GM12801 (cell line): ENCODE results near the gene FNDC10.

ENCODE experiments used
- TF ChIP-seq, protein P1 (sequence below): IDR thresholded peaks from one replicate; pipeline ENCODE4 v1.5.1; 2011; ENCODE audit warnings: control low read depth; ENCODE audit not compliant: insufficient read length; ENCODE audit errors: extremely low read depth

FNDC10 gene

DNA sequence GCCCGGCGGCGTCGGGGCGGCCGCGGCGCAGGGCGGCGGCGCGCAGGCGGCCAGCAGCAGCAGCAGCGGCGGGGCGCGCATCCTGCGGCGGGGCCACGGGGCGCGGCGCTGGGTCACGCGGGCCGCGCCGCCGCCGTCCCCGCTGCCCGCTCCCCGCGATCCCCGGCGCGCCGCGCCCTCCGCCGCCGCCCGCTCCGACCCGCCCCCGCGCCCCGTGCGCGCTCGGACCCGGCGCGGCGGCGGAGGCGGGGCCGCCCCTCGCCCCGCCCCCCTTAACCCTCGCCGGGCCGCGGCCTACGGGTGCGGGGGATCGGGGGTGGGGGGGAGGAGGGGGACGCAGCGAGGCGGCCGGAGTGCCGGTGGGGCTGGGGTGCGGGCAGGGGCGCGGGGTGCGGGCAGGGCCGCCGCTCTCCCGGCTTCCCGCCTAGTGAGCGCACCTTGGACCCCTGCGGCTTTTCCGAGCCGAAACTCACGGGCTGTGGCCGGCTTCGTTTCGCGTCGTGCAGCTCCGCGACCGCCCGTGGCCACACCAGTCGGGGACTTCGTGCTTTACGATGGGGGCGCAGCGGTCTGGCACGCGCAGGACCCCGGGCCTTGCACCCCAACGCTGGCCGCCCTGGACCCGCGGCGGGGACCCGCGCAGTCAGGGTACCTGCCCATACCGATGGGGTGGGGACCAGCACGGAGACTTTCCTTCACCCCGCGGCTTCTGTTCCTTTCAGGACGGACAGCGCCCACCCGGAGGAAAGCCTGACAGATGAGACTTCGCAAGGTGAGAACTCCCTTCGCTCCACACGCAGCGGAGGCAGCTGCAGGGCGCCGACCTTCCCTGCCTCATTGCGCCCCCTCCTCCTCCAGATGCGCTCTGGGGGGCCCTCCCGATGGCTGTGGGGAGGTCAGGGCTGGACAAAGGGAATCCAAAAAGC is at the start of gene FNDC10:
FNDC10 (minus strand) TSS at position 201 of the 926 bp plus-strand sequence; CDS start at position 81, 120 bp downstream.
- TF ChIP-seq, protein P1, sequence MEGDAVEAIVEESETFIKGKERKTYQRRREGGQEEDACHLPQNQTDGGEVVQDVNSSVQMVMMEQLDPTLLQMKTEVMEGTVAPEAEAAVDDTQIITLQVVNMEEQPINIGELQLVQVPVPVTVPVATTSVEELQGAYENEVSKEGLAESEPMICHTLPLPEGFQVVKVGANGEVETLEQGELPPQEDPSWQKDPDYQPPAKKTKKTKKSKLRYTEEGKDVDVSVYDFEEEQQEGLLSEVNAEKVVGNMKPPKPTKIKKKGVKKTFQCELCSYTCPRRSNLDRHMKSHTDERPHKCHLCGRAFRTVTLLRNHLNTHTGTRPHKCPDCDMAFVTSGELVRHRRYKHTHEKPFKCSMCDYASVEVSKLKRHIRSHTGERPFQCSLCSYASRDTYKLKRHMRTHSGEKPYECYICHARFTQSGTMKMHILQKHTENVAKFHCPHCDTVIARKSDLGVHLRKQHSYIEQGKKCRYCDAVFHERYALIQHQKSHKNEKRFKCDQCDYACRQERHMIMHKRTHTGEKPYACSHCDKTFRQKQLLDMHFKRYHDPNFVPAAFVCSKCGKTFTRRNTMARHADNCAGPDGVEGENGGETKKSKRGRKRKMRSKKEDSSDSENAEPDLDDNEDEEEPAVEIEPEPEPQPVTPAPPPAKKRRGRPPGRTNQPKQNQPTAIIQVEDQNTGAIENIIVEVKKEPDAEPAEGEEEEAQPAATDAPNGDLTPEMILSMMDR, result no peak

DNA sequence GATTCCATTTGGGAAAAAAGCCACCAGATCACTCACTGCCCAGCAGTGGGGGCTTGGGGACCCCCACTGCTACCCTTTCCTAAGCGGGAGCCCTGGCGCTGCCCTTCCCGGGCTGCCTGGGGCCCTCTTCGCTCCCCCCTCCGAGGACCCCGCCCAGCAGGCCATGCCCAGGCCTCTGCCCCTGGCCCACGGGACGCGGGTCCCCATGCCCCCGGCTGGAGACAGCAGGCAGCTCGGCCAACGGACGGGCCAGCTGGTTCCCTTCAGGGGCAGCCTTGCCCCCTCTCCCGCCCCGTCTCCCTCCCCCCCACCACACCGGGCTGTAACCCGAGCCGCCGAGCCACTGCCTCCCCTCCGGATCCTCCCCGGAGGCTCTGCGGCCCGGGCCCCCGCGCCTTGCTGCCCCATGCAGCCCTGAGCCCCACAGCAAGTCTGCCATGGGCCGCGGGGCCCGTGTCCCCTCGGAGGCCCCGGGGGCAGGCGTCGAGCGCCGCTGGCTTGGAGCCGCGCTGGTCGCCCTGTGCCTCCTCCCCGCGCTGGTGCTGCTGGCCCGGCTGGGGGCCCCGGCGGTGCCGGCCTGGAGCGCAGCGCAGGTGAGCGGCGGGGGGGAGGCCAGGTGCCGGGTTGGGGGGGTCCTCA is 32.0 kb upstream of the FNDC10 start, which contains the start of gene MMP23B:
MMP23B (plus strand) TSS at position 392 of the 639 bp plus-strand sequence; CDS start at position 438, 46 bp downstream.
- TF ChIP-seq, protein P1, result no peak

DNA sequence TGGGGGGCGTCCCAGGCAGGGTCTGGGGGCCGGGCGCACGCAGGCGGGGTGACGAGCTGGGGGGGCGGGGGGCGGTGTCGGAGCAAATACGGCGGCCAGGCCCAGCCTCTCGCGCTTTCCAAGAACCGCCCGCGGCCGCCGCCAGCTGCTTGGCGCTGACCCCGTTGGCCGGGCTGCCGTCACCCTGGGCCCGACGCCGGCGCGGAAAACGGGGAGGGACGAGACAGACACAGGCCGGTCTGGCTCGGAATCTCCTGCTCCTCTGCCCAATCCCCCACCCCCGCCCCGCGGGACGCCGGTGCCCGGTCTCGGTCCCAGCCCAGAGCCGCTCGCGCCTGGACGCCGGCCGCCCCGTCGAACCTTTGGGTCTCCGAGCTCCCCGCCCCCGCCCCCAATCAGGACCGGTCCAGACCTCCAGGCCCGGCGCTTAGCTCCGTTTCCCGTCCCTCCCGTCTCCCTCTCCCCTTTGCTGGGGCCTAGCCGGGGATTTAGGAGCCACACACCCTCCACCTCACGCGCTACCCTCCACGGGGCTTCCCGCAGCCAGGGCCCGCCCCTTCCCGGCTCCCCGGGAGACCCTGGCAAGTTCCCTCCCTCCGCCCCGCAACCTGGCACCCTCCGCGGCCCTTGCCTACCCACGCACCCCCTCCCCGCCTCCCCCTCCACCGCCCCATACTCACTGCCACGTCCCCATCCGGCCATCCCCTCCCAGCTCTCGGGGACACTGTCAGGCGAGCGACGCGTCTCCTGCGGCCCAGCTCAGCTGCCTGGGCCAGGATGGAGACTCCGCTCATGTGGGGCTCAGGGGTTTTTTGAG is 31.2 kb upstream of the FNDC10 start:
- TF ChIP-seq, protein P1, result no peak

DNA sequence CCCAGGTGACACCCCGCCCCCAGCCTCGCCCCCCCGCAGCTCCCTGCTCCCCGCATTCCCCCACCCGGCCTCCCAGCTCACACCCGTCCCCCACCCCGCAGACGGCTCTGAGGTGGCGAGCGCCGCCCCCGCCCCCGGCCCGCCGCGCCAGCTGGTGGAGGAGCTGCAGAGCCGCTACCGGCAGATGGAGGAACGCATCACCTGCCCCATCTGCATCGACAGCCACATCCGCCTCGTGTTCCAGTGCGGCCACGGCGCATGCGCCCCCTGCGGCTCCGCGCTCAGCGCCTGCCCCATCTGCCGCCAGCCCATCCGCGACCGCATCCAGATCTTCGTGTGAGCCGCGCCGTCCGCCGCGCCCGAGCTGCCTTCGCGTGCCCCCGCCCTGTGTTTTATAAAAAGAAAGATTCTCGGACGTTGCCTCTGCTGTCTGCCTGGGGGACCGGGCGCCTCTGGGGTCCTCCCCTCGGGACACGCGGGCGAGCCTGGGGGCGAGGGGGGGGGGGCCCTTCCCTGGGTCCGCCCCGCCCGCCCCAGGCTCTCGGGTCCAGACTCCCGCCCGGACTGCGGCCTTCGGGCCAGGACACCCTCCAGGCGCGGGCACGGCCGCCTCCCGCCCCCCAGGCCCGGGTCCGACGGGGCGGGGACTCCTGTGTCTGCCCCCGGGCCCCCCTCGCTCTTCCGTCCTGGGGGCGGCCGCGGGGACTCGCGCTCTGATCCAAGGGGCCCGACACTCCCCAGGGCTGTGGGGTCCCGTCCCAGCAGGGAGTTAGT is 30.4 kb upstream of the FNDC10 start:
- TF ChIP-seq, protein P1, result no peak

DNA sequence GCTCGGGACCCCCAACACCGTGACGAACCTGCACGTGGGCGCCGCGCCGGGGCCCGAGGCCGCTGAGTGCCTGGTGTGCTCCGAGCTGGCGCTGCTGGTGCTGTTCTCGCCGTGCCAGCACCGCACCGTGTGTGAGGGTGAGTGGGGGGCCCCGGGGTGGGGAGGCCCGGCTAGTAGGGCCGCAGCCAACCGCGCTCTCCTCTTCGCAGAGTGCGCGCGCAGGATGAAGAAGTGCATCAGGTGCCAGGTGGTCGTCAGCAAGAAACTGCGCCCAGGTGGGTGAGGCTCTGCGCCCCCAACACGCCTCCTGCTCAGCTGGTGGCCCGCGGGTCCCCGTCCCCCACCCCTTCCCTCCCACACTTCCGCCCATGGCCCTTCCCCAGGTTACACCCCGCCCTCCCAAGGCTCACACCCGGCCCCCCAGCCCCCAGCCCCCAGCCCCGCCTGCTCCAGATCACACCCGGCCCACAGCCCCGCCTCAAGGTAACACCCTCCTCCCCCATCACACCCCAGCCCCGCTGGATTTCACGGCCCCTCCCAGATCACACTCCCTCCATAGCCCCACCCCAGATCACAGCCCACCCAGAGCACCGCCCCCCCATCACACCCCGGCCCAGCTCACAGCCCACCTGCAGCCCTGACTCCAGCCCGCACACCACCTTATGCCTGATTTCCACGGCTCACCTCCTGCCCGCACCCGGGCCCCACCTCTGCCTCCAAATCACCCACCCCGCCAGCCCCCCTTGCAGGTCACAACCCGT is 29.7 kb upstream of the FNDC10 start:
- TF ChIP-seq, protein P1, result no peak

DNA sequence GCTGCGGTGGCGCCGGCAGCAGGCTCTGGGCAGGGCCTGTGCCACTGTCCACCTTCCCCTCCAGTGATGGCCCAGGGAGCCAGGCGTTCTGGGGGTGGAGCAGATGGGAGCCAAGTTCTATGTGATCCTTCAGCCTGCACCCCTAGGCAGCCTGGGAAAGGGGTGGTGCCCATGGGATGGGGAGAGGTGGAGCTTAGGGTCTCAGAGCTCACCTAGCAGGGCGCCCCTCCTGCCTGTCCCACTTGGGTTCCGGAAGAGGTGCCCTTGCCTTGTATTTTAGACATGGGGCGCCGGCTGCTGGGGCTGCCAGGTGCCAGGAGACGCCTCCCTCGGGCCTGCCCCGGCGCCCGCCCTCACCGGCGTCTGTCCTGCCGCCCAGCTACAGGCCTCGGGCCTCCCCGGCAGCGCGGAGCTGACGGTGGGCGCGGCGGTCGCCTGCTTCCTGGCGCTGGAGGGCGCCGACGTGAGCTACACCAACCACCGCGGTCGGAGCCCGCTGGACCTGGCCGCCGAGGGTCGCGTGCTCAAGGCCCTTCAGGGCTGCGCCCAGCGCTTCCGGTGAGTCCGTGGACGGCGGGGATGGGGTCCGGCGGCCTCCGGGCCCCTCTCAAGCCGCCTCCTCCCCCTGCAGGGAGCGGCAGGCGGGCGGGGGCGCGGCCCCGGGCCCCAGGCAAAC is 29.0 kb upstream of the FNDC10 start:
- TF ChIP-seq, protein P1, result no peak
